ENCODE results near the gene KCNK3.

The KCNK3 gene

GRCh38 chr2:26710743-26711456 lies 18.4 kb downstream of the KCNK3 start:
- DNase-seq (ENCODE audit: low read depth): no peak
- H3K4me3 ChIP-seq (replicated peaks; ENCODE audit: low read depth, low read length): no peak overlapping the region
- no peak for TF ChIP-seq CTCF (IDR thresholded peaks at IDR 0.05; ENCODE audit: low read length, missing control alignments)

GRCh38 chr2:26711457-26712161 lies 19.1 kb downstream of the KCNK3 start:
- no peak overlapping the region for H3K4me3 ChIP-seq (replicated peaks; ENCODE audit: low read depth, low read length)
- no peak for TF ChIP-seq CTCF (IDR thresholded peaks at IDR 0.05; ENCODE audit: low read length, missing control alignments)

GRCh38 chr2:26712486-26713465 lies 20.3 kb downstream of the KCNK3 start:
- no peak for DNase-seq (ENCODE audit: low read depth)
- no peak for TF ChIP-seq CTCF (IDR thresholded peaks at IDR 0.05; ENCODE audit: low read length, missing control alignments)
- no peak overlapping the region for H3K4me3 ChIP-seq (replicated peaks; ENCODE audit: low read depth, low read length)

More at GRCh38 chr2:26711457-26712161, 19.1 kb downstream of the KCNK3 start:
- DNase-seq (ENCODE audit: low read depth): no peak

GRCh38 chr2:26715528-26716270 lies 23.2 kb downstream of the KCNK3 start:
- DNase-seq (ENCODE audit: low read depth): no peak
- no peak overlapping the region for H3K4me3 ChIP-seq (replicated peaks; ENCODE audit: low read depth, low read length)
- TF ChIP-seq CTCF (IDR thresholded peaks at IDR 0.05; ENCODE audit: low read length, missing control alignments): no peak

- H3K4me3 ChIP-seq (replicated peaks; ENCODE audit: low read depth, low read length): no peak overlapping the region
- no peak for DNase-seq (ENCODE audit: low read depth)
- no peak for TF ChIP-seq CTCF (IDR thresholded peaks at IDR 0.05; ENCODE audit: low read length, missing control alignments)
Observed at GRCh38 chr2:26716340-26716739, 23.8 kb downstream of the KCNK3 start.

GRCh38 chr2:26716769-26717168 lies 24.2 kb downstream of the KCNK3 start:
- no peak overlapping the region for H3K4me3 ChIP-seq (replicated peaks; ENCODE audit: low read depth, low read length)
- DNase-seq (ENCODE audit: low read depth): no peak
- TF ChIP-seq CTCF (IDR thresholded peaks at IDR 0.05; ENCODE audit: low read length, missing control alignments): no peak
